GM23338 (cell line): ENCODE measurements around the gene GREB1L. TPM values are rescaled to one million over a fixed set of nuclear protein-coding genes. Genes with fewer than 3 reads are reported as not detected.

Experiments
- ATAC-seq: fragments of 200-7000 bp; cut with Tn5 transposase; 3 replicates; pipeline ENCODE4 v1.9.1; 2020
- DNase-seq: peaks from one replicate; pipeline ENCODE4 v3.0.0-alpha.2; 2015; ENCODE audit warnings: low spot score
- H2AFZ ChIP-seq: fragments of 200-600 bp; sonication (generic); 2 replicates; pipeline ENCODE4 v1.8.0; 2016; ENCODE audit warnings: antibody characterized with exemption, mild to moderate bottlenecking, moderate library complexity
- H3F3A ChIP-seq: fragments of 200-600 bp; sonication (generic); replicated peaks from 2 replicates; pipeline ENCODE4 v1.8.0; 2017; ENCODE audit warnings: antibody characterized with exemption, mixed run types, low read depth
- H3K27ac ChIP-seq: fragments of 200-600 bp; sonication (generic); 2 replicates; pipeline ENCODE4 v1.6.1; 2016; ENCODE audit warnings: low read depth
- H3K27me3 ChIP-seq: fragments of 200-600 bp; sonication (generic); 2 replicates; pipeline ENCODE4 v1.8.0; 2016; ENCODE audit warnings: mild to moderate bottlenecking, mixed run types, moderate library complexity; ENCODE audit not compliant: insufficient read depth
- H3K36me3 ChIP-seq: fragments of 200-600 bp; sonication (generic); 2 replicates; pipeline ENCODE4 v1.8.0; 2016; ENCODE audit warnings: mild to moderate bottlenecking; ENCODE audit not compliant: insufficient read depth
- H3K4me1 ChIP-seq: fragments of 200-600 bp; sonication (generic); 2 replicates; pipeline ENCODE4 v1.8.0; 2016; ENCODE audit warnings: mild to moderate bottlenecking, moderate library complexity; ENCODE audit not compliant: insufficient read depth
- H3K4me2 ChIP-seq: fragments of 200-600 bp; sonication (generic); 2 replicates; pipeline ENCODE4 v1.7.1; 2017; ENCODE audit warnings: mixed run types
- H3K4me3 ChIP-seq: fragments of 200-600 bp; sonication (generic); 2 replicates; pipeline ENCODE4 v1.6.1; 2016; ENCODE audit warnings: mixed run types
- H3K79me2 ChIP-seq: fragments of 200-600 bp; sonication (generic); replicated peaks from 2 replicates; pipeline ENCODE4 v1.8.0; 2017; ENCODE audit warnings: mild to moderate bottlenecking; ENCODE audit not compliant: insufficient read depth
- H3K9me2 ChIP-seq: fragments of 200-600 bp; sonication (generic); 2 replicates; pipeline ENCODE4 v1.8.0; 2017; ENCODE audit not compliant: insufficient read depth
- H4K20me1 ChIP-seq: fragments of 200-600 bp; sonication (generic); replicated peaks from 2 replicates; pipeline ENCODE4 v1.8.0; 2017; ENCODE audit warnings: mild to moderate bottlenecking; ENCODE audit not compliant: insufficient read depth
- H3K27ac Mint-ChIP-seq: 2 replicates; pipeline ENCODE4 v1.8.0; 2020; ENCODE audit warnings: inconsistent platforms, mild to moderate bottlenecking, moderate library complexity, mixed read lengths
- H3K27me3 Mint-ChIP-seq: 3 replicates; pipeline ENCODE4 v1.8.0; 2022; ENCODE audit warnings: low read depth, mild to moderate bottlenecking, moderate library complexity, mixed read lengths, inconsistent platforms; ENCODE audit not compliant: insufficient read depth, poor library complexity
- H3K36me3 Mint-ChIP-seq: 3 replicates; pipeline ENCODE4 v1.8.0; 2021; ENCODE audit warnings: low read depth, mild to moderate bottlenecking, inconsistent platforms, moderate library complexity, mixed read lengths
- H3K4me1 Mint-ChIP-seq: 3 replicates; pipeline ENCODE4 v1.8.0; 2020; ENCODE audit warnings: mild to moderate bottlenecking, inconsistent platforms, mixed read lengths
- H3K4me3 Mint-ChIP-seq: 3 replicates; pipeline ENCODE4 v1.8.0; 2021; ENCODE audit warnings: moderate library complexity, mild to moderate bottlenecking, inconsistent platforms, mixed read lengths
- H3K9me3 Mint-ChIP-seq: 3 replicates; pipeline ENCODE4 v1.8.0; 2020; ENCODE audit warnings: moderate library complexity, mild to moderate bottlenecking, inconsistent platforms, mixed read lengths
- CREB1 ChIP-seq: fragments of 250-450 bp; sonication (Bioruptor Pico); IDR thresholded peaks from 2 replicates; pipeline ENCODE4 v1.5.0; 2020; ENCODE audit warnings: low read depth, mild to moderate bottlenecking, moderate library complexity
- CTCF ChIP-seq, 2 experiments: fragments of 200-600 bp in 1 of 2; sonication (generic) in 1 of 2; conservative IDR thresholded peaks; 2 replicates each; pipeline versions ENCODE4 v1.5.1 to v1.6.1; 2016 to 2017; ENCODE audit warnings: antibody characterized with exemption in 2 of 2, low read depth in 2 of 2, mild to moderate bottlenecking in 2 of 2, moderate library complexity in 1 of 2
- ETS1 ChIP-seq: IDR thresholded peaks from 2 replicates; pipeline ENCODE4 v1.6.1; 2016; ENCODE audit warnings: antibody characterized with exemption
- EZH2 ChIP-seq: fragments of 200-600 bp; sonication (generic); IDR thresholded peaks from one replicate; pipeline ENCODE4 v1.8.0; 2017; ENCODE audit warnings: antibody characterized with exemption, mild to moderate bottlenecking, low read depth; ENCODE audit not compliant: unreplicated experiment
- EZH2phosphoT487 ChIP-seq: fragments of 200-600 bp; sonication (generic); IDR thresholded peaks from one replicate; pipeline ENCODE4 v1.8.1; 2018; ENCODE audit warnings: antibody characterized with exemption; ENCODE audit not compliant: unreplicated experiment
- JUNB ChIP-seq: IDR thresholded peaks from one replicate; pipeline ENCODE4 v1.6.1; 2016; ENCODE audit warnings: antibody characterized with exemption; ENCODE audit not compliant: unreplicated experiment
- NANOG ChIP-seq: IDR thresholded peaks from 2 replicates; pipeline ENCODE4 v1.6.1; 2016; ENCODE audit warnings: antibody characterized with exemption, borderline replicate concordance
- POLR2AphosphoS5 ChIP-seq: IDR thresholded peaks from 2 replicates; pipeline ENCODE4 v1.6.1; 2016; ENCODE audit warnings: antibody characterized with exemption, low read depth
- REST ChIP-seq: IDR thresholded peaks from one replicate; pipeline ENCODE4 v1.6.1; 2018; ENCODE audit warnings: antibody characterized with exemption; ENCODE audit not compliant: unreplicated experiment
- STAT1 ChIP-seq: IDR thresholded peaks from one replicate; pipeline ENCODE4 v1.6.1; 2016; ENCODE audit warnings: antibody characterized with exemption; ENCODE audit not compliant: unreplicated experiment
- ZNF114 ChIP-seq: fragments of 250-450 bp; sonication (Bioruptor Pico); IDR thresholded peaks from 2 replicates; pipeline ENCODE4 v1.5.0; 2020; ENCODE audit warnings: mild to moderate bottlenecking, moderate library complexity
- ZNF331 ChIP-seq: fragments of 250-450 bp; sonication (Bioruptor Pico); IDR thresholded peaks from 2 replicates; pipeline ENCODE4 v1.5.0; 2020; ENCODE audit warnings: low read depth, mild to moderate bottlenecking, moderate library complexity
- ZNF462 ChIP-seq: fragments of 250-450 bp; sonication (Bioruptor Pico); IDR thresholded peaks from 2 replicates; pipeline ENCODE4 v1.5.0; 2020; ENCODE audit warnings: mild to moderate bottlenecking, moderate library complexity
- polyA plus RNA-seq: library from polyadenylated mRNA; unstranded; fragments of >200 nt; fragmentation: Nextera tagmentation; extraction: Ambion mirVana; gene quantifications from 2 replicates; pipeline ENCODE4 v1.2.1, GENCODE V29; 2016
- total RNA-seq: library from RNA; depleted of rRNA; stranded (reverse); fragments of >200 nt; shearing (Covaris generic); gene quantifications from 2 replicates; pipeline ENCODE4 v1.2.3, GENCODE V29; 2014

Gene GREB1L
- total and polyA plus RNA-seq, 2 experiments from 2014 or later = 0.03 to 0.29 TPM

- no peak overlapping the region for H3K27ac Mint-ChIP-seq
- DNase-seq (no peak), ATAC-seq (no peak; the same call in 1 of the 3 replicates)
- no peaks in the 10 kb centered on the region for H3K79me2 ChIP-seq
- H3K4me2 ChIP-seq = no peak overlapping the region
- H3K4me1 ChIP-seq = no peaks in the 10 kb centered on the region
- no peak overlapping the region for H2AFZ ChIP-seq
- H3K36me3 Mint-ChIP-seq = no peaks in the 10 kb centered on the region
- H3K4me3 ChIP-seq = no peak overlapping the region
- no peaks in the 10 kb centered on the region for H3K9me3 Mint-ChIP-seq
- H3K9me2 ChIP-seq = no peaks in the 10 kb centered on the region
- H3K4me3 Mint-ChIP-seq = no peak overlapping the region
- no peaks in the 10 kb centered on the region for H3K27me3 ChIP-seq
- H3K27me3 Mint-ChIP-seq = peaks cover 15% of the 10 kb centered on the region
- no peak overlapping the region for H3K27ac ChIP-seq
- no peaks in the 10 kb centered on the region for H3K36me3 ChIP-seq
- no peaks in the 10 kb centered on the region for H3F3A ChIP-seq
- peaks cover 7% of the 10 kb centered on the region for H3K4me1 Mint-ChIP-seq
- TF ChIP-seq JUNB (no peak), CTCF (conservative IDR thresholded peaks at IDR 0.05; ENCODE audit: low read depth in 2 of 2) (no peak), ZNF462 (CRISPR knock-in tag) (no peak), ETS1 (no peak), EZH2phosphoT487 (no peak), STAT1 (no peak), ZNF114 (CRISPR knock-in tag) (no peak), CREB1 (CRISPR knock-in tag) (no peak), POLR2AphosphoS5 (no peak), ZNF331 (CRISPR knock-in tag) (no peak), EZH2 (no peak), NANOG (no peak), REST (no peak)
- H4K20me1 ChIP-seq = no peaks in the 10 kb centered on the region
Measured at GRCh38 chr18:21496277-21496835, 254.3 kb downstream of the GREB1L start.
